ENCODE results near the gene KHDRBS2.
"Not testable (repeated sequence)": the region's sequence is repeated elsewhere in the genome, so short reads cannot be mapped to it uniquely, and the experiment has no call there.

Gene KHDRBS2

DNA sequence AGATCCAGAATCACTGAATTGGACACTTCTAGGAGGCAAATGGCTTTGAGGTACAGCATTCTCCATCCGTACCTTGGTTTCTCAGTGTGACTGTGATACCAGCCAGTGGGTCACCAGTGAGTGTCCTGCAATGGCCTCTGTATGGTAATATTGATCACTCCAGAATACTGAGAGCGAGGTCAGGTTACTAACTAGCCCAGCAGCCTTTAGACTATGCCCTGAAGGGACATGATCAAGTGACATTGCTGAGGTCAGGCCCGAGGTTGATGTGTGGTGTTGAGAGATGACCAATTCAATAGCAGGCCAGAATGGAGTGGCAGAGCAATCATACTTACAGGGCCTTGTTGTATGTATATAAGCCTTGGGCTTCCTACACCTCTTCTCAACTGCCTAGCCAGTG is 476.0 kb downstream of the KHDRBS2 start:
- no peak overlapping the region for H2AFZ ChIP-seq (ENCODE audit: low read depth, low read length, severe bottlenecking)
- no peak overlapping the region for H3K4me3 ChIP-seq (ENCODE audit: insufficient read depth, low read length, poor library complexity, severe bottlenecking)
- no peak overlapping the region for H3K9ac ChIP-seq (ENCODE audit: low read length)
- H3K27me3 ChIP-seq (ENCODE audit: low read length), result no peaks in the 10 kb centered on the region
- H3K36me3 ChIP-seq (ENCODE audit: low read length), result no peaks in the 10 kb centered on the region
- TF ChIP-seq, protein P1, sequence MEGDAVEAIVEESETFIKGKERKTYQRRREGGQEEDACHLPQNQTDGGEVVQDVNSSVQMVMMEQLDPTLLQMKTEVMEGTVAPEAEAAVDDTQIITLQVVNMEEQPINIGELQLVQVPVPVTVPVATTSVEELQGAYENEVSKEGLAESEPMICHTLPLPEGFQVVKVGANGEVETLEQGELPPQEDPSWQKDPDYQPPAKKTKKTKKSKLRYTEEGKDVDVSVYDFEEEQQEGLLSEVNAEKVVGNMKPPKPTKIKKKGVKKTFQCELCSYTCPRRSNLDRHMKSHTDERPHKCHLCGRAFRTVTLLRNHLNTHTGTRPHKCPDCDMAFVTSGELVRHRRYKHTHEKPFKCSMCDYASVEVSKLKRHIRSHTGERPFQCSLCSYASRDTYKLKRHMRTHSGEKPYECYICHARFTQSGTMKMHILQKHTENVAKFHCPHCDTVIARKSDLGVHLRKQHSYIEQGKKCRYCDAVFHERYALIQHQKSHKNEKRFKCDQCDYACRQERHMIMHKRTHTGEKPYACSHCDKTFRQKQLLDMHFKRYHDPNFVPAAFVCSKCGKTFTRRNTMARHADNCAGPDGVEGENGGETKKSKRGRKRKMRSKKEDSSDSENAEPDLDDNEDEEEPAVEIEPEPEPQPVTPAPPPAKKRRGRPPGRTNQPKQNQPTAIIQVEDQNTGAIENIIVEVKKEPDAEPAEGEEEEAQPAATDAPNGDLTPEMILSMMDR (IDR thresholded peaks at IDR 0.05; ENCODE audit: insufficient read depth, low read length, poor library complexity, severe bottlenecking), result no peak
- no peak for TF ChIP-seq EZH2phosphoT487 (conservative IDR thresholded peaks at IDR 0.05; ENCODE audit: low read length)
- no peaks in the 10 kb centered on the region for H3K9me3 ChIP-seq (ENCODE audit: insufficient read depth, low read length)
- H4K20me1 ChIP-seq (ENCODE audit: low read depth, low read length), result no peaks in the 10 kb centered on the region
- H3K4me2 ChIP-seq (ENCODE audit: low read depth, low read length, poor library complexity, severe bottlenecking), result no peak overlapping the region
- H3K79me2 ChIP-seq (ENCODE audit: insufficient read depth, low read length), result no peaks in the 10 kb centered on the region
- no peaks in the 10 kb centered on the region for H3F3A ChIP-seq (ENCODE audit: insufficient read depth)
- H3K9me2 ChIP-seq (replicated peaks; ENCODE audit: insufficient read depth, low read length), result no peaks in the 10 kb centered on the region
- no peak overlapping the region for H3K27ac ChIP-seq (ENCODE audit: low read depth, low read length)

DNA sequence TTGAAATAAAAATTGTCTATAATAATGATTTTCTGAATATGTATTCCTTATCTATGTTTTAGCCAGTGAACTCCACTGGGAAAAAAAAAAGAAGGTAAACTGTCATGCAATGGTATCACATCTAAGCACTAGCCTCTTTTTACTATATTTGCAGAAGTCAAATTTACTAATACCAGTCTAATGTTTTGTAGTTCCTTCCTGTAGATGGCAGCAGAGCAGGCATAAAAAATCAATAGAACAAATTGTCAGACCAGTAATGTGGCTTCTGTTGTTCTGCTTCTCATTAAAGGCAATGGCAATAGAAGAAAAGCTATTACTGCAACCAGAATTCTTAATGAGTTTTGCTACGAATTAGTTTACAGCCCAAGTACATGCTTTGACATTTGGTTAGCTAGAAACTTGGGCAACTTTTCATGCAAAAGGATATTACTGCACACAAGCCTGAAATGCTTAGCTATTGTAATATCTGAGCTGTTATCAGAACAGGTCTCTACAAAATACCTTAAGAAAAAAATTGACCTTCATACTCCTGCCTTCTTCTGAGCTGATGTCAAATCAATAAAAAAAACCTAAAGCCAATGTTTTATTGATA is 476.9 kb downstream of the KHDRBS2 start:
- no peak overlapping the region for H3K4me3 ChIP-seq (ENCODE audit: insufficient read depth, low read length, poor library complexity, severe bottlenecking)
- H3K9me3 ChIP-seq (ENCODE audit: insufficient read depth, low read length), result no peaks in the 10 kb centered on the region
- no peaks in the 10 kb centered on the region for H3K9me2 ChIP-seq (replicated peaks; ENCODE audit: insufficient read depth, low read length)
- no peaks in the 10 kb centered on the region for H3F3A ChIP-seq (ENCODE audit: insufficient read depth)
- no peak overlapping the region for H3K4me2 ChIP-seq (ENCODE audit: low read depth, low read length, poor library complexity, severe bottlenecking)
- H2AFZ ChIP-seq (ENCODE audit: low read depth, low read length, severe bottlenecking), result peak overlapping the region; percentile 13
- TF ChIP-seq, protein P1 (IDR thresholded peaks at IDR 0.05; ENCODE audit: insufficient read depth, low read length, poor library complexity, severe bottlenecking), result peak; percentile 32
- no peak for TF ChIP-seq EZH2phosphoT487 (conservative IDR thresholded peaks at IDR 0.05; ENCODE audit: low read length)
- no peak overlapping the region for H3K27ac ChIP-seq (ENCODE audit: low read depth, low read length)
- no peak overlapping the region for H3K9ac ChIP-seq (ENCODE audit: low read length)
- no peaks in the 10 kb centered on the region for H3K79me2 ChIP-seq (ENCODE audit: insufficient read depth, low read length)
- no peaks in the 10 kb centered on the region for H4K20me1 ChIP-seq (ENCODE audit: low read depth, low read length)
- no peaks in the 10 kb centered on the region for H3K36me3 ChIP-seq (ENCODE audit: low read length)
- no peaks in the 10 kb centered on the region for H3K27me3 ChIP-seq (ENCODE audit: low read length)

DNA sequence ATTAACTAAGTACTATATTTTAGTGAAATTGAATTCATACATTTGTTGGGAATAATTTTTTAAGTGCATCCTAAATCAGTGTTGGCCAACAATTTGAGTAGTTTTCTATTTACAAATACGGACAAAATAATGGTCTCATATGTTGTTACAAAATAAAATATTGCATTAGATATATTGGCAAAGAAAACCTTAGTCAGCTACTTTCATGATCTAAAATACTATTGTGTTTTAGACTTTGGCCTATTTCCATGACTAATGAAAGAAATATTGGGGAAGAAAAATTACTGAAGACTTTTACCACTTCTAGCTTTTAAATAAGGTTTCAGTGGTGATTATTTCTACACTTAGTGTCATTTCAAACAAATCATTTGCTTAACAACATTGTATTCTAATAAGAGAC is 498.0 kb downstream of the KHDRBS2 start:
- Histone ChIP-seq H3K4me2 (ENCODE audit: low read depth, low read length, poor library complexity, severe bottlenecking) (no peak overlapping the region), H4K20me1 (ENCODE audit: low read depth, low read length) (no peaks in the 10 kb centered on the region), H3K27me3 (ENCODE audit: low read length) (no peaks in the 10 kb centered on the region), H3K9ac (ENCODE audit: low read length) (no peak overlapping the region), H2AFZ (ENCODE audit: low read depth, low read length, severe bottlenecking) (no peak overlapping the region), H3F3A (ENCODE audit: insufficient read depth) (no peaks in the 10 kb centered on the region), H3K36me3 (ENCODE audit: low read length) (no peaks in the 10 kb centered on the region), H3K27ac (ENCODE audit: low read depth, low read length) (no peak overlapping the region), H3K9me2 (replicated peaks; ENCODE audit: insufficient read depth, low read length) (no peaks in the 10 kb centered on the region), H3K4me3 (ENCODE audit: insufficient read depth, low read length, poor library complexity, severe bottlenecking) (no peak overlapping the region), H3K79me2 (ENCODE audit: insufficient read depth, low read length) (no peaks in the 10 kb centered on the region), H3K9me3 (ENCODE audit: insufficient read depth, low read length) (no peaks in the 10 kb centered on the region)
- TF ChIP-seq, protein P1 (IDR thresholded peaks at IDR 0.05; ENCODE audit: insufficient read depth, low read length, poor library complexity, severe bottlenecking), result no peak
- TF ChIP-seq EZH2phosphoT487 (conservative IDR thresholded peaks at IDR 0.05; ENCODE audit: low read length), result no peak

DNA sequence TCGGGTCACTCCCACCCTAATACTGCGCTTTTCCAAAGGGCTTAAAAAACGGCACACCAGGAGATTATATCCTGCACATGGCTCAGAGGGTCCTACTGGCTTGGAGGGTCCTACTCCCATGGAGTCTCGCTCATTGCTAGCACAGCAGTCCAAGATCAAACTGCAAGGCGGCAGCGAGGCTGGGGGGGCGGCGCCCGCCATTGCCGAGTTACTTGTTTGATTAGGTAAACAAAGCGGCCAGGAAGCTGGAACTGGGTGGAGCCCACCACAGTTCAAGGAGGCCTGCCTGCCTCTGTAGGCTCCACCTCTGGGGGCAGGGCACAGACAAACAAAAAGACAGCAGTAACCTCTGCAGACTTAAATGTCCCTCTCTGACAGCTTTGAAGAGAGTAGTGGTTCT is 516.6 kb downstream of the KHDRBS2 start:
- H3K27ac ChIP-seq (ENCODE audit: low read depth, low read length); H3K36me3 ChIP-seq (ENCODE audit: low read length); H3K4me2 ChIP-seq (ENCODE audit: low read depth, low read length, poor library complexity, severe bottlenecking); H3K9ac ChIP-seq (ENCODE audit: low read length); H3K79me2 ChIP-seq (ENCODE audit: insufficient read depth, low read length); H3F3A ChIP-seq (ENCODE audit: insufficient read depth); H2AFZ ChIP-seq (ENCODE audit: low read depth, low read length, severe bottlenecking); H3K9me3 ChIP-seq (ENCODE audit: insufficient read depth, low read length); H3K4me3 ChIP-seq (ENCODE audit: insufficient read depth, low read length, poor library complexity, severe bottlenecking); H3K27me3 ChIP-seq (ENCODE audit: low read length); H4K20me1 ChIP-seq (ENCODE audit: low read depth, low read length); H3K9me2 ChIP-seq (replicated peaks; ENCODE audit: insufficient read depth, low read length): not testable (repeated sequence)
